HG03135 (cell line): ENCODE data around the gene NPAS2.

Source experiments
- ATAC-seq: cut with Tn5 transposase; IDR thresholded peaks from one replicate; pipeline ENCODE4 v1.9.1; 2021; ENCODE audit warnings: mild to moderate bottlenecking, moderate library complexity; ENCODE audit not compliant: unreplicated experiment

NPAS2 gene

GRCh38 chr2:100880036-100880435 is 60.1 kb downstream of the NPAS2 start:
- ATAC-seq: no peak

GRCh38 chr2:100880730-100881129 is 60.8 kb downstream of the NPAS2 start:
- ATAC-seq: no peak

GRCh38 chr2:100882645-100883613 is 63.0 kb downstream of the NPAS2 start:
- ATAC-seq: no peak

GRCh38 chr2:100884145-100884621 is 64.2 kb downstream of the NPAS2 start:
- ATAC-seq: no peak

- ATAC-seq: no peak
Measured at GRCh38 chr2:100886085-100886484, 66.1 kb downstream of the NPAS2 start.

- no peak for ATAC-seq
Measured at GRCh38 chr2:100887039-100887578, 67.2 kb downstream of the NPAS2 start.

GRCh38 chr2:100887713-100888495 is 68.0 kb downstream of the NPAS2 start:
- no peak for ATAC-seq

- ATAC-seq: no peak
Measured at GRCh38 chr2:100888601-100889000, 68.7 kb downstream of the NPAS2 start.

DNA sequence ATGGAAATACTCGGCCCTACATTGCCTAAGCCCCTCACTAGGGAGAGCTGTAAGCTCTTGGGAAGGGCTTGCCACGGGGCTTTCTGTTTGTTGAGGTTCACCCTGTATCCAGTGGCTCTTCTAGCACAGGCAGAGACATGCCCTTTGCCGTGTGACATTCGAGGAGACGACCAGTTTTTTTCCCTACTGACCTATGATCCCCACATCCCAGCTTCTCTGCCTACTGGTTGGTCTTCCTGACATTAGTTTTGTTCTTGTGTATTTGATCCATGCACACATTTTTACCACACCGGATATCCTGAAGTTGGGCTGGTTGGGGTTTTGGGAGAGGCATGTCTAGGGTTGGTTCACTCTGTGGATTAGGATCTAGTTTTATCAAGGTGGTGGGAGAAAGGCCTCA is 69.3 kb downstream of the NPAS2 start:
- no peak for ATAC-seq

DNA sequence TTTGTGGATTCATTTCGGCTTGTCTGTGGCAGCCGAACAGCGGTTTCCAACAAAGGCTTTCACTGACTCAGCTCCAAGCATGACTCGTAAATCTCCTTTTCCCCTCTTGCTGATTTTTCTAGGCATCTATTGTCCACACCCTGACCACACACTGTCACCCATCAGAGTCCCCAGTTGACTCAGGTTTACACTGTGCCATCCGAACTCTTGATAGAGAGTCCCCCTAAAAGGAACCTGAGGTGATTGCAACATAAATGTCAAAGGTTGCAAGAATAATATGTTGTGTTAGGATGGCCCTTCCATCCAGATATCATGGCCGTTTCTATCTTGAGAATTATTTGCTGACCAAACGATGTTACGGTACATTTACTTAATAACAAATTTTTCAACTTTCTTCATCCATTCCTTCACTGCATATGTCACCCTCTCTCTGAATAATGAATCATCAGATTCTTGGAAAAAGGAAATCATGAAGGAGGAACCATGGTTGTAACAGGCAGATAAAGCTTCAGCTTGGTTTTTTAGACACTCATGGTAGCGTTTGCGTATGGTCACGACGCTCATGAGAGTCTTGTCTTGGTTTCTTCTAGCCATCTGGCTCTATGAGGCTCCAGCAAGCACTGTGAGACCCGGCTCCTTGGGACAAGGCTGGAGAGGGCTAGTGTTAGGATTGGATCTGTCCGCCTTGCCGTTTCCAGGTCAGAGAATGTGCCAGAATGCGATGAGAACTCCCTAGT is 72.1 kb downstream of the NPAS2 start:
- ATAC-seq: no peak

DNA sequence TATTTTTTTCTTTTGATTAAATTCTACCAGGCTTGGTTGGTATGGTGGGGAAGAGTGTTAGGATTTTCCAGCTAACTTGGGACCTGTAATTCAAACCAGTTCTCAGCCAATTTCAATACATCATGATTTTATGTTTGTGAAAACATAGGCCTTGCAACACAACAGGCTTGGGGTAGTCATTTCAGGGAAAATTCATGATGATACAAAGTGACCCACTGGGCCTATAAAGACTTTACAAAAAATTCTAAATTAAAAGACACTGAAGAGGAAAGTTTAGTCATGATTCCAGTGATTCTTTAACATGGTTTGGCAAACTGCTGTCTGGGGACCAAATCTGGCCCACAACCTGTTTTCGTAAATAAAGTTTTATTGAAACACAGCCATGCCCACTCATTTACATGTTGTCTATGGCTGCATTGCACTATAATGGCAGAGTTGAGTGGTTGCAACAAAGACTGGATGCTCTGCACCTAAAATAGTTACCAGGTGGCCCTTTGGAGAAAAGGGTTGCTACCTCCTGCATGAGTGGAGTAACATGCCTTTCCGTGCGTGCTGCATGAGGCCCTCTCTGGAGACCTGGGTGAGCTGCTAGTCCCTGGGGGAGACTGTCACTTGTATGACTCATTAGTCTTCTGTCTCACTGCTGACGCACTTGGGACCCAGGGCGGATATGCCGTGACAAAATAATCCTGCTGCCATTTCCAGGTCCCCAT is 73.6 kb downstream of the NPAS2 start:
- ATAC-seq: no peak

DNA sequence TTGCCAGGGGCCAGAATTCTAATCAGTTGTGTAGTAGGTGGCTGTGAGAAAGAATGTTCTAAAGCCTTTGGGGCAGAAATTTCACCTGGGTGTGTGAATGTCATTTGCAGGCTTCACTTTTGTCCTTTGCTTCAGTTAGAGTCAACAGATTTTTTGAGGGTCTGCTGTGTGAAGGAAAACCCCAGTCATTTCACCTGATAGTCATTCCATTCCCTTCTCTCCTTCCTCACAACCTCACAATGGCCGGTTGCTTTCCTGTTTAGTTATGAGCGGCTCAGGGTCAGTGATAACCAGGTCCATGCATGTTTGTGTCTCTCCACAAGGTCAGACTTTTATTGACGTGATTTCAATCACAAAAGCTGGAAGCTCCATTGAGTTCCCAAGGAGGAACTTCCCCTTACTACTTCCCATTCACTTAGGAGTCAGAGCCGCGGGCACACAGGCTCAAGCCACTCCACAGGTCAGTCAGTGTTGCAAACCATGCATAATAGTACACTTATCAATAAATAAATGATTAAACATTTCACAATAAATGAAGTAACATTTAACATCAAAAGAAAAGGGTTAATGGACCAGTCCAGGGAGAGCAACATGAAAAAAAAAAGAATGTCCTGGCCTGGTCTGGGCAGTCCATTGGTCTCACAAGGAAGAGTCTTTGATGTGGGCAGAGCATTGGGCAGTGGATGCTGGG is 74.3 kb downstream of the NPAS2 start:
- ATAC-seq: no peak

DNA sequence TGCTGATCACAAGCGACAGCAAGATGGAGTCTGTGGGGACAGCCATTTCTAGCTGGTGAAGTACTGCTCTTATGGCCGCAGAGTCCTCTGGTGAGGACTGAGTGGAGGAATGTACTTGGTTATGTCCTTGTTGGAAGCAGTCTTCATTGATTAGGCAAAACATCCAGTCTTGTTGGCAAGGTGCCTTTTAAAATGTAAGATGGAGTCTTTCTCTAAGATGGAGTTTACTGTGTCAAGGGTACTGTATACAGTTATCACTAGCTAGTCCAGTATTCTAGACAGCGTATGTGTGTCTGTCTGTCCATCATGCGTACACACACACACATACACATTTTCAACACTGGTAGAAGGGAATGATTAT is 74.8 kb downstream of the NPAS2 start:
- no peak for ATAC-seq

DNA sequence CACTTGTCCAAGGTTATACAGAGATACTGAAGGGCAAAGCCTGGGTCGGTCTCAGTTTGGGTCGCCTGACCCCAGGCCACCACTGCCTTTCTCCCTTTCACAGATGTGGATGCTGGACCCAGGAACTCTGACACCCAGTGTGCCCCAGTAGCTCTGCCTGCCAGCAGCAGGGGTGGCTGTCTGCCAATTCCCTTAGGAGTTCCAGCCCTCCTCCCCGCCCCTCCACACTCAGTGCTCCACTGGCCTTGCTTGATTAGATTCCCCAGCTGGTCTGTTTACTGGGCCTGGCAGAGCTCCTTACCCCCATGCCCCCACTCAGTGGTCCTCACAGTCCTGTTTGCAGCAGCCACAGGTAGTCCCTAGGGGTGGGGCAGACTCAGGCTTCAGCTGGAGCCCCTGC is 75.5 kb downstream of the NPAS2 start:
- no peak for ATAC-seq

DNA sequence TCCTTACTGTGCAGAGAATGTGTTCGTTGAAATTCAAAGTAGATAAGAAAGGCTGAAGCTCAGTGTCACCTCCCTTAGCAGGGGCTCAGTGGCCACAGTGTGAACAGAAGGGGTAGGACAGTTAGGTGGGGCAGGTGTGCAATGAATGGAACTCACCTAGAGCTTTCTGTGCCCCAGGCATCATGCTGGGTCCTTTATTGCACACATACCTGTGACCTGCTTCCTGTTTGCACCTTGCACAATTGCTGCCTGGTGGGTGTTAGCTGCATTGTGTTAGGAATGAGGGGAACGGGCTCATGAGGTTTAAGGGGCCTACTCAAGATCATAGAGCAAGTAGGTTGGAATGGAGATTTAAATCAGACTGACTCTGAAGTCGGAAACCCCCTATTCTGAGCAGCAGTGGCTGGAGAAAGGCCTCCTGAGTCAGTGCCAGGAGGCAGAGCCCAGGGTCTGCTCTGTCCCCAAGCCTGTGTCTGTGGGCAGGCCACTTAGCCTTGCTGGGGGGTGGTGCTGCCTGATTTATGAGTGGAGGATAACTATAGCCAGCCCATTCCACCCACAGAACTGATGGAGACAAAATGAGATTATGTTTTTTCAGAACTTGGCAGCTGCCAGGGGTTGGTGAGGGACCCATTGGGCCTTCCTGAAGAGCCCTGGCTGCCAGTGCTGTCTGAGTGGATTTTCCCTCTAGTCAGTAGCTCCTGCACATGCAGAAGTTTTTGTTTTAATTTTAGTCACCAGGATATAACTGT is 76.2 kb downstream of the NPAS2 start:
- ATAC-seq: no peak

GRCh38 chr2:100898035-100898665 is 78.2 kb downstream of the NPAS2 start:
- no peak for ATAC-seq

DNA sequence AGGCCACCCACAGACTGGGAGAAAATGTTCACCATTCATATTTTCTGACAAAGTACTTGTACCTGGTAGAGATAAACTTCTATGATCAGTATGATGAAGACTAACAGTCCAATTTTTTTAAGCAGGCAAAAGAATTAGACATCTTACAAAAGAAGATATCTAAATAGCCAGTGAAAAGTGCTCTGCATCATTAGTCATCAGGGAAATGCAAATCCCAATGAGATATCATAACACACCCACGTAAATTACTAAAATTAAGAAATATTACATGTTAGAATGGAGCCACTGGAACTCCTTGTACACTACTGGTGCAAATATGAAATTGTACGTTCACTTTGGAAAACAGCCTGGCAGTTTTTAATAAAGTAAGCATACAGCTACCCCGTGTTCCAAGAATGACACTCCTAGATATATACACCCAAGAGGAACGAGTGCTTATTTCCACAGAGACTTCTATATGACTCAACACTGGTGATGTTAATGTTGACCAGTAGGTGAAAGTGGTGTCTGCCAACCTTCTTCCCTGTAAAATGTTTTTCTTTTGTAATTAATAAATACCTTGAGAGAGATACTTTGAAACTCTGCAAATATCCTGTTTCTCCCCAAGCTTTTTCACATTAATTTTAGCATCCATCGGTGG is 80.3 kb downstream of the NPAS2 start:
- ATAC-seq: no peak

DNA sequence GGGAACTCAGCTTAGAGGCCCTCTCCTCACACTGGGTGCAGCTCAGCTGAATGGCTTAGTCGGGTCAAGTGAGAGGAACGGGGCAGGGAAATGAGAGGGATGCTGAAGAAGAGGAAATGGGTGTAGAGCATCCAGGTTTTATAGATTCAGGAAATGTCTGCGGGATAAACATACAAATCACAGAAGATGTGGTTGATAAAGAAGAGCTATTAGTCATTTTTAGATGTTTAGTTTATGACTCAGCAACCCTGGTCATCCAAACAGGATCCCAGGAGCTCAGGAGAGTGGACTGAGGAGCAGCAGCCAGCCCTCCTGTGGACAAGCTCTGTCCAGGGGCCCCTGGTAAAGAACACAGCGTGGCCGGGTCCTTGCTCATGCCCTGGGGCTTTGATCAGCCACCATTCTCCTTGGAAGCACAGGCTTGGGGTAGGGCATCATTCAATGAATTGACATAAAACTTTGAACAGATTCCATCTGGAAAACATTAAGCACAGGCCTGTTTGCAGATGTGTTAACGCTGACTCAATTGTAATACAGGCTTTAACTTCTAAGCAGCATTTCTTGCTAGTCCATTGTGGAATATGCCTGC is 83.0 kb downstream of the NPAS2 start:
- ATAC-seq: no peak
